ENCODE measurements around the gene OTOA.
A peak's percentile ranks its signal among the peaks of the same experiment; 100 is the strongest.

The OTOA gene

GRCh38 chr16:21650521-21650920 lies 13.2 kb upstream of the OTOA start (continued):
- TF ChIP-seq ZNF280D (tag by site-specific recombination; IDR thresholded peaks at IDR 0.05): no peak
- no peak for TF ChIP-seq CTCF (tag by site-specific recombination; IDR thresholded peaks at IDR 0.05)
- no peak for TF ChIP-seq ZNF704 (tag by site-specific recombination; IDR thresholded peaks at IDR 0.05)

GRCh38 chr16:21651515-21651914 lies 12.3 kb upstream of the OTOA start:
- ChIA-PET POLR2A (no interaction called here), CTCF (interaction anchor here (0.6 to 1.2 kb wide), 2 partner anchors 57 to 65 kb away, joined by 3 to 4 read pairs; no protein-coding TSS in a partner anchor)
- no peaks in the 10 kb centered on the region for H3K4me1 ChIP-seq (ENCODE audit: control insufficient read depth, insufficient read depth, low read length)
- TF ChIP-seq ZNF843 (tag by site-specific recombination; IDR thresholded peaks at IDR 0.05) (no peak), WT1 (tag by site-specific recombination; IDR thresholded peaks at IDR 0.05) (no peak), ZNF768 (tag by site-specific recombination; IDR thresholded peaks at IDR 0.05) (no peak), ZNF214 (tag by site-specific recombination; IDR thresholded peaks at IDR 0.05; ENCODE audit: borderline replicate concordance) (no peak), PRDM10 (tag by site-specific recombination; IDR thresholded peaks at IDR 0.05) (0 out of 2 replicates have a peak, but pooled peaks have one; percentile 10), ZNF416 (tag by site-specific recombination; IDR thresholded peaks at IDR 0.05) (no peak)
- H3K36me3 ChIP-seq (ENCODE audit: control insufficient read depth in 2 of 2, insufficient read depth in 1 of 2, low read length in 2 of 2): peaks cover 0 to 16% of the 10 kb centered on the region in 2 experiments; a peak in 1 of 3 replicates
- H3K9me3 ChIP-seq (ENCODE audit: control insufficient read depth, insufficient read depth, low read depth, low read length): no peaks in the 10 kb centered on the region
- H3K27ac ChIP-seq (ENCODE audit: extremely low read depth, low read depth, low read length): no peak overlapping the region
- H3K4me3 ChIP-seq (ENCODE audit: low read depth, low read length): no peak overlapping the region

- H3K4me1 ChIP-seq (ENCODE audit: control insufficient read depth, insufficient read depth, low read length): no peaks in the 10 kb centered on the region
- H3K36me3 ChIP-seq (ENCODE audit: control insufficient read depth in 2 of 2, insufficient read depth in 1 of 2, low read length in 2 of 2): peaks cover 0 to 12% of the 10 kb centered on the region in 2 experiments; a peak in 1 of 3 replicates
- CTCF ChIA-PET: interaction anchor here (0.7 to 1.2 kb wide), 2 partner anchors 31 to 56 kb away, joined by 3 to 4 read pairs; no protein-coding TSS in a partner anchor
- no peaks in the 10 kb centered on the region for H3K9me3 ChIP-seq (ENCODE audit: control insufficient read depth, insufficient read depth, low read depth, low read length)
- H3K4me3 ChIP-seq (ENCODE audit: low read depth, low read length): no peak within 1 kb of the TSS
- POLR2A ChIA-PET: no interaction called here
- H3K27ac ChIP-seq (ENCODE audit: extremely low read depth, low read depth, low read length): no peak within 1 kb of the TSS
- TF ChIP-seq HOXA7 (CRISPR knock-in tag; IDR thresholded peaks at IDR 0.05; ENCODE audit: borderline replicate concordance) (no peak), ZNF571 (tag by site-specific recombination; IDR thresholded peaks at IDR 0.05) (no peak), ZNF24 (tag by site-specific recombination; IDR thresholded peaks at IDR 0.05) (no peak), KLF7 (tag by site-specific recombination; IDR thresholded peaks at IDR 0.05; ENCODE audit: borderline replicate concordance) (no peak), ZSCAN5A (tag by site-specific recombination; IDR thresholded peaks at IDR 0.05) (no peak), ZNF707 (tag by site-specific recombination; IDR thresholded peaks at IDR 0.05) (no peak), ZNF792 (tag by site-specific recombination; IDR thresholded peaks at IDR 0.05) (no peak), MEIS1 (CRISPR knock-in tag; IDR thresholded peaks at IDR 0.05; ENCODE audit: borderline replicate concordance) (no peak), ZNF239 (tag by site-specific recombination; IDR thresholded peaks at IDR 0.05) (no peak), ZNF366 (tag by site-specific recombination; conservative IDR thresholded peaks at IDR 0.05) (no peak), ZFP69B (tag by site-specific recombination; IDR thresholded peaks at IDR 0.05) (no peak), ZNF580 (tag by site-specific recombination; IDR thresholded peaks at IDR 0.05) (no peak)
Observed at GRCh38 chr16:21652453-21652852, 11.3 kb upstream of the OTOA start, which contains the start of gene IGSF6. IGSF6 (minus strand) TSS chr16:21652608; CDS start chr16:21652598, 10 bp downstream.
